HEK293 (cell line): ENCODE measurements around the gene OLR1.
"Not testable (repeated sequence)": the region's sequence is repeated elsewhere in the genome, so short reads cannot be mapped to it uniquely, and the experiment has no call there.

ENCODE experiments used
- CTCF ChIA-PET: fragments of 350-600 bp; formaldehyde crosslinking; extraction: SDS; loops from one replicate; lab custom pipeline; 2021; ENCODE audit warnings: antibody characterized with exemption; lab: Yijun Ruan, JAX
- POLR2A ChIA-PET: fragments of 300-600 bp; formaldehyde crosslinking; extraction: SDS; loops from one replicate; lab custom pipeline; 2020; ENCODE audit warnings: antibody characterized with exemption, inconsistent platforms; lab: Yijun Ruan, JAX
- H3K27ac ChIP-seq: fragments of 200-500 bp; sonication (Bioruptor generic); 2 replicates; pipeline ENCODE4 v1.5.1; 2014; ENCODE audit warnings: low read depth, low read length, control low read depth, inconsistent platforms; ENCODE audit errors: extremely low read depth
- H3K36me3 ChIP-seq, 2 experiments: fragments of 200-500 bp in 1 of 2; sonication (Bioruptor generic) in 1 of 2; 1 replicate in 1 of 2; 2 replicates in 1 of 2; pipeline ENCODE4 v1.5.1; 2014 to 2017; ENCODE audit warnings: inconsistent platforms in 2 of 2, low read length in 2 of 2; ENCODE audit not compliant: control insufficient read depth in 2 of 2, insufficient read depth in 1 of 2
- H3K4me1 ChIP-seq: fragments of 200-500 bp; sonication (Bioruptor generic); 2 replicates; pipeline ENCODE4 v1.5.1; 2014; ENCODE audit warnings: mild to moderate bottlenecking, low read length, inconsistent platforms; ENCODE audit not compliant: control insufficient read depth, insufficient read depth
- H3K4me3 ChIP-seq: 2 replicates; pipeline ENCODE4 v1.5.1; 2011; ENCODE audit warnings: low read depth, mild to moderate bottlenecking, control low read depth, low read length, moderate library complexity
- H3K9me3 ChIP-seq: fragments of 200-500 bp; sonication (Bioruptor generic); 2 replicates; pipeline ENCODE4 v1.5.1; 2014; ENCODE audit warnings: low read depth, low read length, inconsistent platforms; ENCODE audit not compliant: control insufficient read depth, insufficient read depth
- BCL11B ChIP-seq: fragments of 450-650 bp; formaldehyde crosslinking; IDR thresholded peaks from 2 replicates; pipeline ENCODE4 v1.5.1; 2016; ENCODE audit warnings: low read depth, missing biosample characterization, missing genetic modification characterization
- HOXD13 ChIP-seq: sonication (generic); formaldehyde crosslinking; IDR thresholded peaks from 2 replicates; pipeline ENCODE4 v1.8.0; 2022; ENCODE audit warnings: missing genetic modification reagents, borderline replicate concordance
- PRDM6 ChIP-seq: fragments of 450-650 bp; formaldehyde crosslinking; IDR thresholded peaks from 2 replicates; pipeline ENCODE4 v1.5.1; 2017; ENCODE audit warnings: missing biosample characterization, missing genetic modification characterization
- SP3 ChIP-seq: fragments of 450-650 bp; formaldehyde crosslinking; IDR thresholded peaks from 2 replicates; pipeline ENCODE4 v1.5.1; 2016; ENCODE audit warnings: missing biosample characterization, missing genetic modification characterization
- ZBTB10 ChIP-seq: fragments of 450-650 bp; formaldehyde crosslinking; IDR thresholded peaks from 2 replicates; pipeline ENCODE4 v1.5.1; 2016; ENCODE audit warnings: missing biosample characterization, missing genetic modification characterization
- ZBTB7A ChIP-seq: fragments of 450-650 bp; formaldehyde crosslinking; IDR thresholded peaks from 2 replicates; pipeline ENCODE4 v1.5.1; 2016; ENCODE audit warnings: low read depth, missing biosample characterization, missing genetic modification characterization
- ZFP69B ChIP-seq: fragments of 450-650 bp; formaldehyde crosslinking; IDR thresholded peaks from 2 replicates; pipeline ENCODE4 v1.5.1; 2016; ENCODE audit warnings: missing biosample characterization, missing genetic modification characterization
- ZNF121 ChIP-seq: fragments of 450-650 bp; formaldehyde crosslinking; IDR thresholded peaks from 2 replicates; pipeline ENCODE4 v1.5.1; 2016; ENCODE audit warnings: missing biosample characterization, missing genetic modification characterization
- ZNF174 ChIP-seq: fragments of 450-650 bp; formaldehyde crosslinking; IDR thresholded peaks from 2 replicates; pipeline ENCODE4 v1.5.0; 2017; ENCODE audit warnings: missing biosample characterization, mild to moderate bottlenecking, missing genetic modification characterization
- ZNF2 ChIP-seq: fragments of 450-650 bp; formaldehyde crosslinking; IDR thresholded peaks from 2 replicates; pipeline ENCODE4 v1.5.1; 2016; ENCODE audit warnings: missing biosample characterization, missing genetic modification characterization
- ZNF239 ChIP-seq: fragments of 450-650 bp; formaldehyde crosslinking; IDR thresholded peaks from 2 replicates; pipeline ENCODE4 v1.5.1; 2016; ENCODE audit warnings: missing biosample characterization, missing genetic modification characterization
- ZNF449 ChIP-seq: fragments of 450-650 bp; formaldehyde crosslinking; IDR thresholded peaks from 2 replicates; pipeline ENCODE4 v1.5.1; 2017; ENCODE audit warnings: missing biosample characterization, mild to moderate bottlenecking, missing genetic modification characterization, moderate library complexity
- ZNF510 ChIP-seq: fragments of 450-650 bp; formaldehyde crosslinking; IDR thresholded peaks from 2 replicates; pipeline ENCODE4 v1.5.1; 2018; ENCODE audit warnings: mild to moderate bottlenecking, missing genetic modification characterization, missing biosample characterization; ENCODE audit not compliant: insufficient replicate concordance
- ZNF514 ChIP-seq: fragments of 450-650 bp; formaldehyde crosslinking; IDR thresholded peaks from 2 replicates; pipeline ENCODE4 v1.5.1; 2016; ENCODE audit warnings: missing biosample characterization, missing genetic modification characterization
- ZNF529 ChIP-seq: fragments of 450-650 bp; formaldehyde crosslinking; IDR thresholded peaks from 2 replicates; pipeline ENCODE4 v1.5.1; 2017; ENCODE audit warnings: missing genetic modification characterization, missing biosample characterization; ENCODE audit not compliant: insufficient replicate concordance
- ZNF544 ChIP-seq: fragments of 450-650 bp; formaldehyde crosslinking; IDR thresholded peaks from 2 replicates; pipeline ENCODE4 v1.5.0; 2017; ENCODE audit warnings: missing biosample characterization, missing genetic modification characterization
- ZNF555 ChIP-seq: fragments of 450-650 bp; formaldehyde crosslinking; conservative IDR thresholded peaks from 2 replicates; pipeline ENCODE4 v1.5.1; 2017; ENCODE audit warnings: missing biosample characterization, mild to moderate bottlenecking, missing genetic modification characterization, inconsistent platforms
- ZNF558 ChIP-seq: fragments of 450-650 bp; formaldehyde crosslinking; IDR thresholded peaks from 2 replicates; pipeline ENCODE4 v1.5.1; 2016; ENCODE audit warnings: missing biosample characterization, missing genetic modification characterization
- ZNF585B ChIP-seq: fragments of 450-650 bp; formaldehyde crosslinking; IDR thresholded peaks from 2 replicates; pipeline ENCODE4 v1.5.1; 2016; ENCODE audit warnings: missing biosample characterization, missing genetic modification characterization
- ZNF600 ChIP-seq: fragments of 450-650 bp; formaldehyde crosslinking; IDR thresholded peaks from 2 replicates; pipeline ENCODE4 v1.5.1; 2016; ENCODE audit warnings: missing biosample characterization, missing genetic modification characterization
- ZNF623 ChIP-seq: fragments of 450-650 bp; formaldehyde crosslinking; IDR thresholded peaks from 2 replicates; pipeline ENCODE4 v1.5.1; 2016; ENCODE audit warnings: missing biosample characterization, missing genetic modification characterization
- ZNF626 ChIP-seq: fragments of 450-650 bp; sonication (Bioruptor Pico); formaldehyde crosslinking; IDR thresholded peaks from 2 replicates; pipeline ENCODE4 v1.5.1; 2018; ENCODE audit warnings: missing biosample characterization, missing genetic modification characterization, inconsistent platforms
- ZNF747 ChIP-seq: fragments of 450-650 bp; formaldehyde crosslinking; IDR thresholded peaks from 2 replicates; pipeline ENCODE4 v1.5.1; 2016; ENCODE audit warnings: missing biosample characterization, missing genetic modification characterization
- ZNF776 ChIP-seq: fragments of 450-650 bp; formaldehyde crosslinking; IDR thresholded peaks from 2 replicates; pipeline ENCODE4 v1.5.0; 2017; ENCODE audit warnings: missing biosample characterization, missing genetic modification characterization, borderline replicate concordance
- ZNF792 ChIP-seq: fragments of 450-650 bp; formaldehyde crosslinking; IDR thresholded peaks from 2 replicates; pipeline ENCODE4 v1.5.1; 2016; ENCODE audit warnings: missing biosample characterization, missing genetic modification characterization

OLR1 gene

GRCh38 chr12:10207136-10207535 is 35.2 kb upstream of the OLR1 start:
- Histone ChIP-seq H3K27ac (no peak overlapping the region), H3K36me3 (no peaks in the 10 kb centered on the region), H3K9me3 (no peaks in the 10 kb centered on the region), H3K4me3 (no peak overlapping the region), H3K4me1 (no peaks in the 10 kb centered on the region)
- ChIA-PET POLR2A (no interaction called here), CTCF (interaction anchor here (0.6 kb wide), 1 partner anchor 17 kb away, joined by 3 read pairs; no protein-coding TSS in a partner anchor)
- TF ChIP-seq ZNF555 (tag by site-specific recombination) (no peak), ZNF529 (tag by site-specific recombination) (no peak), ZNF121 (tag by site-specific recombination) (no peak), ZNF626 (tag by site-specific recombination) (no peak), ZNF776 (tag by site-specific recombination) (no peak), SP3 (tag by site-specific recombination) (no peak)

GRCh38 chr12:10205220-10205807 is 33.4 kb upstream of the OLR1 start:
- H3K27ac ChIP-seq = no peak overlapping the region

GRCh38 chr12:10204495-10204894 is 32.6 kb upstream of the OLR1 start:
- not testable (repeated sequence) for H3K27ac ChIP-seq

More at GRCh38 chr12:10205220-10205807, 33.4 kb upstream of the OLR1 start:
- H3K36me3 ChIP-seq = no peaks in the 10 kb centered on the region
- H3K9me3 ChIP-seq = no peaks in the 10 kb centered on the region
- no peak overlapping the region for H3K4me3 ChIP-seq
- POLR2A ChIA-PET = no interaction called here
- no peaks in the 10 kb centered on the region for H3K4me1 ChIP-seq
- CTCF ChIA-PET = no interaction called here
- TF ChIP-seq BCL11B = no peak
- TF ChIP-seq ZNF174 (tag by site-specific recombination) = no peak
- TF ChIP-seq ZNF544 = no peak
- no peak for TF ChIP-seq ZNF585B (tag by site-specific recombination)
- no peak for TF ChIP-seq ZNF747 (tag by site-specific recombination)
- no peak for TF ChIP-seq ZNF2 (tag by site-specific recombination)
- no peak for TF ChIP-seq ZNF449
- TF ChIP-seq ZNF600 (tag by site-specific recombination) = no peak
- no peak for TF ChIP-seq ZFP69B

GRCh38 chr12:10197879-10198278 is 25.9 kb upstream of the OLR1 start:
- ChIA-PET POLR2A (no interaction called here), CTCF (no interaction called here)
- H3K36me3 ChIP-seq = no peaks in the 10 kb centered on the region
- H3K4me3 ChIP-seq = no peak overlapping the region
- no peak overlapping the region for H3K27ac ChIP-seq
- no peaks in the 10 kb centered on the region for H3K9me3 ChIP-seq
- no peaks in the 10 kb centered on the region for H3K4me1 ChIP-seq
- TF ChIP-seq PRDM6 = no peak
- no peak for TF ChIP-seq SP3 (tag by site-specific recombination)
- no peak for TF ChIP-seq ZNF792 (tag by site-specific recombination)
- no peak for TF ChIP-seq ZNF239 (tag by site-specific recombination)
- no peak for TF ChIP-seq ZNF510
- TF ChIP-seq ZNF514 (tag by site-specific recombination) = no peak
- no peak for TF ChIP-seq ZBTB10 (tag by site-specific recombination)
- no peak for TF ChIP-seq HOXD13 (CRISPR knock-in tag)
- TF ChIP-seq ZNF623 (tag by site-specific recombination) = no peak
- no peak for TF ChIP-seq ZNF558
- TF ChIP-seq ZBTB7A (tag by site-specific recombination) = no peak

More at GRCh38 chr12:10204495-10204894, 32.6 kb upstream of the OLR1 start:
- CTCF ChIA-PET, POLR2A ChIA-PET, H3K36me3 ChIP-seq, H3K4me3 ChIP-seq, H3K4me1 ChIP-seq, H3K9me3 ChIP-seq: not testable (repeated sequence)
